Neuronal stem cell (in vitro differentiated cells): ENCODE measurements around the gene RND1.

Experiments used
- DNase-seq: peaks from one replicate; pipeline ENCODE4 v3.0.0-alpha.2; 2013; ENCODE audit warnings: low spot score
- H2AFZ ChIP-seq: one replicate; pipeline ENCODE4 v1.6.1; 2013; ENCODE audit warnings: mild to moderate bottlenecking, low read length, inconsistent platforms
- H2AK5ac ChIP-seq: 2 replicates; pipeline ENCODE4 v1.6.1; 2013; ENCODE audit warnings: low read depth, mild to moderate bottlenecking, inconsistent platforms, low read length, moderate library complexity, mixed read lengths
- H2BK120ac ChIP-seq: 2 replicates; pipeline ENCODE4 v1.6.1; 2013; ENCODE audit warnings: low read depth, mild to moderate bottlenecking, inconsistent platforms, low read length, moderate library complexity, mixed read lengths
- H2BK12ac ChIP-seq: one replicate; pipeline ENCODE4 v1.6.1; 2013; ENCODE audit warnings: low read length, inconsistent platforms
- H2BK15ac ChIP-seq: 2 replicates; pipeline ENCODE4 v1.6.1; 2013; ENCODE audit warnings: mild to moderate bottlenecking, low read length, inconsistent platforms, mixed read lengths
- H2BK5ac ChIP-seq: one replicate; pipeline ENCODE4 v1.6.1; 2013; ENCODE audit warnings: inconsistent platforms, mild to moderate bottlenecking, low read length, moderate library complexity
- H3K14ac ChIP-seq: one replicate; pipeline ENCODE4 v1.6.1; 2013; ENCODE audit warnings: low read length, inconsistent platforms
- H3K18ac ChIP-seq: 2 replicates; pipeline ENCODE4 v1.6.1; 2013; ENCODE audit warnings: low read length, inconsistent platforms
- H3K23ac ChIP-seq: 2 replicates; pipeline ENCODE4 v1.6.1; 2013; ENCODE audit warnings: low read depth, mild to moderate bottlenecking, mixed read lengths, low read length, inconsistent platforms; ENCODE audit not compliant: poor library complexity
- H3K27ac ChIP-seq: replicated peaks from 3 replicates; pipeline ENCODE4 v1.5.1; 2013; ENCODE audit warnings: low read length, inconsistent platforms
- H3K27me3 ChIP-seq, 3 experiments: 2 replicates each; pipeline ENCODE4 v1.6.1; 2013; ENCODE audit warnings: low read length in 3 of 3, mild to moderate bottlenecking in 2 of 3, inconsistent platforms in 1 of 3, low read depth in 1 of 3, mixed read lengths in 1 of 3, moderate library complexity in 1 of 3; ENCODE audit not compliant: control insufficient read depth in 3 of 3, insufficient read depth in 3 of 3
- H3K36me3 ChIP-seq, 2 donors: replicated peaks in 1 of 2; 2 replicates each; pipeline ENCODE4 v1.6.1; 2013; ENCODE audit warnings: low read length in 2 of 2; ENCODE audit not compliant: control insufficient read depth in 2 of 2, insufficient read depth in 2 of 2
- H3K4ac ChIP-seq: 2 replicates; pipeline ENCODE4 v1.6.1; 2013; ENCODE audit warnings: inconsistent platforms, mild to moderate bottlenecking, low read length, moderate library complexity
- H3K4me1 ChIP-seq, 2 donors: 1 replicate in 1 of 2; 2 replicates in 1 of 2; pipeline ENCODE4 v1.6.1; 2013; ENCODE audit warnings: low read length in 2 of 2, low read depth in 1 of 2; ENCODE audit not compliant: control insufficient read depth in 2 of 2, insufficient read depth in 1 of 2
- H3K4me2 ChIP-seq: one replicate; pipeline ENCODE4 v1.6.1; 2013; ENCODE audit warnings: mild to moderate bottlenecking, low read length, inconsistent platforms; ENCODE audit not compliant: insufficient read depth, poor library complexity, severe bottlenecking
- H3K4me3 ChIP-seq, 2 donors: 2 replicates each; pipeline ENCODE4 v1.5.1; 2013; ENCODE audit warnings: low read length in 2 of 2, mild to moderate bottlenecking in 2 of 2, inconsistent platforms in 1 of 2, moderate library complexity in 1 of 2
- H3K79me1 ChIP-seq: one replicate; pipeline ENCODE4 v1.6.1; 2013; ENCODE audit warnings: low read depth, mild to moderate bottlenecking, inconsistent platforms, low read length, moderate library complexity
- H3K9ac ChIP-seq: one replicate; pipeline ENCODE4 v1.6.1; 2013; ENCODE audit warnings: mild to moderate bottlenecking, low read depth, low read length, inconsistent platforms; ENCODE audit not compliant: poor library complexity
- H3K9me3 ChIP-seq, 2 donors: replicated peaks in 1 of 2; 2 replicates each; pipeline versions ENCODE3 to v1.6.1; 2013; ENCODE audit warnings: low read length in 2 of 2, mild to moderate bottlenecking in 2 of 2, inconsistent platforms in 1 of 2, low read depth in 1 of 2, mixed read lengths in 1 of 2, moderate library complexity in 1 of 2; ENCODE audit not compliant: control insufficient read depth in 2 of 2, insufficient read depth in 1 of 2
- H4K8ac ChIP-seq: one replicate; pipeline ENCODE4 v1.6.1; 2013; ENCODE audit warnings: low read depth, mild to moderate bottlenecking, inconsistent platforms, low read length, moderate library complexity
- H4K91ac ChIP-seq: one replicate; pipeline ENCODE4 v1.6.1; 2013; ENCODE audit warnings: low read length, low read depth, mild to moderate bottlenecking, inconsistent platforms; ENCODE audit not compliant: poor library complexity
- WGBS, 2 donors: extraction: QIAGEN DNeasy Blood & Tissue Kit; methylation state at CpG; one replicate each; pipeline ENCODE4 v1.1.7; 2013; ENCODE audit warnings: missing lambda C conversion rate in 2 of 2, mixed read lengths in 1 of 2; ENCODE audit not compliant: insufficient read length in 2 of 2, insufficient replicate concordance in 1 of 2; ENCODE audit errors: extremely low coverage in 2 of 2; 5-methylcytosine and 5-hydroxymethylcytosine counted together

The RND1 gene

GRCh38 chr12:48828841-48829575, 36.7 kb downstream of the RND1 start:
- no peak overlapping the region for H3K14ac ChIP-seq
- H3K4me1 ChIP-seq: no peaks in the 10 kb centered on the region
- H4K91ac ChIP-seq: no peak overlapping the region
- H2BK120ac ChIP-seq: no peak overlapping the region
- H3K4ac ChIP-seq: no peak overlapping the region
- no peak overlapping the region for H3K4me3 ChIP-seq
- no peak overlapping the region for H2BK15ac ChIP-seq
- no peak overlapping the region for H2AFZ ChIP-seq
- H2BK12ac ChIP-seq: no peak overlapping the region
- no peak overlapping the region for H3K23ac ChIP-seq
- H3K9ac ChIP-seq: no peak overlapping the region
- no CpG with 5 or more reads among the region's 16 CpGs for WGBS, 2 donors
- DNase-seq: no peak
- H3K27ac ChIP-seq: no peak overlapping the region
- H4K8ac ChIP-seq: no peak overlapping the region
- no peaks in the 10 kb centered on the region for H3K27me3 ChIP-seq
- H3K79me1 ChIP-seq: no peaks in the 10 kb centered on the region
- H3K36me3 ChIP-seq: peaks cover 85 to 98% of the 10 kb centered on the region in 2 donors
- no peak overlapping the region for H2AK5ac ChIP-seq
- no peaks in the 10 kb centered on the region for H3K9me3 ChIP-seq
- no peak overlapping the region for H2BK5ac ChIP-seq
- no peak overlapping the region for H3K4me2 ChIP-seq
- no peak overlapping the region for H3K18ac ChIP-seq

GRCh38 chr12:48828293-48828692, 37.4 kb downstream of the RND1 start:
- peak overlapping the region; percentile 36 for H3K9ac ChIP-seq
- no peak overlapping the region for H2BK5ac ChIP-seq
- H3K9me3 ChIP-seq: no peaks in the 10 kb centered on the region
- no peak overlapping the region for H4K91ac ChIP-seq
- H2AFZ ChIP-seq: no peak overlapping the region
- no peak overlapping the region for H3K4ac ChIP-seq
- peaks cover 84 to 98% of the 10 kb centered on the region in 2 donors for H3K36me3 ChIP-seq
- no peak overlapping the region for H4K8ac ChIP-seq
- no peak for DNase-seq
- H3K27me3 ChIP-seq: no peaks in the 10 kb centered on the region
- no peak overlapping the region for H2BK15ac ChIP-seq
- H3K14ac ChIP-seq: no peak overlapping the region
- no peaks in the 10 kb centered on the region for H3K4me1 ChIP-seq
- no peak overlapping the region for H3K4me3 ChIP-seq
- no peak overlapping the region for H3K4me2 ChIP-seq
- H2BK12ac ChIP-seq: no peak overlapping the region
- H3K27ac ChIP-seq: no peak overlapping the region
- H3K18ac ChIP-seq: no peak overlapping the region
- WGBS, 2 donors: no CpG with 5 or more reads among the region's 2 CpGs
- no peak overlapping the region for H2AK5ac ChIP-seq
- H2BK120ac ChIP-seq: no peak overlapping the region
- H3K23ac ChIP-seq: no peak overlapping the region
- H3K79me1 ChIP-seq: no peaks in the 10 kb centered on the region

- H2BK120ac ChIP-seq: no peak overlapping the region
- H2BK15ac ChIP-seq: no peak overlapping the region
- H3K4me1 ChIP-seq: no peaks in the 10 kb centered on the region
- H3K4me3 ChIP-seq: no peak overlapping the region
- no peak overlapping the region for H3K4ac ChIP-seq
- H3K4me2 ChIP-seq: no peak overlapping the region
- no peak overlapping the region for H3K27ac ChIP-seq
- H3K9me3 ChIP-seq: no peaks in the 10 kb centered on the region
- no peak overlapping the region for H2BK12ac ChIP-seq
- H3K23ac ChIP-seq: no peak overlapping the region
- no peak overlapping the region for H3K9ac ChIP-seq
- H3K14ac ChIP-seq: no peak overlapping the region
- no peak overlapping the region for H4K8ac ChIP-seq
- H3K18ac ChIP-seq: no peak overlapping the region
- no peaks in the 10 kb centered on the region for H3K27me3 ChIP-seq
- peaks cover 78 to 97% of the 10 kb centered on the region in 2 donors for H3K36me3 ChIP-seq
- no peaks in the 10 kb centered on the region for H3K79me1 ChIP-seq
- no peak overlapping the region for H4K91ac ChIP-seq
- WGBS, 2 donors: no CpG with 5 or more reads among the region's 17 CpGs
- no peak overlapping the region for H2BK5ac ChIP-seq
- no peak overlapping the region for H2AFZ ChIP-seq
- H2AK5ac ChIP-seq: no peak overlapping the region
- no peak for DNase-seq
Measured at GRCh38 chr12:48827513-48828096, 38.1 kb downstream of the RND1 start.

GRCh38 chr12:48827026-48827425, 38.6 kb downstream of the RND1 start:
- Histone ChIP-seq H2BK12ac (no peak overlapping the region), H3K4me1 (no peaks in the 10 kb centered on the region), H2BK5ac (no peak overlapping the region), H3K9me3 (no peaks in the 10 kb centered on the region), H2BK15ac (no peak overlapping the region), H2AFZ (no peak overlapping the region), H2AK5ac (no peak overlapping the region), H3K4me3 (no peak overlapping the region), H4K91ac (no peak overlapping the region), H3K9ac (no peak overlapping the region), H3K4me2 (no peak overlapping the region), H3K27ac (no peak overlapping the region), H3K4ac (no peak overlapping the region), H2BK120ac (no peak overlapping the region), H4K8ac (no peak overlapping the region), H3K36me3 (peaks cover 72 to 92% of the 10 kb centered on the region in 2 donors), H3K18ac (no peak overlapping the region), H3K27me3 (no peaks in the 10 kb centered on the region), H3K79me1 (no peaks in the 10 kb centered on the region), H3K14ac (no peak overlapping the region), H3K23ac (no peak overlapping the region)
- no peak for DNase-seq
- no CpG with 5 or more reads among the region's 8 CpGs for WGBS, 2 donors
